ENCODE results near the gene KCP. TPM values are rescaled to one million over a fixed set of nuclear protein-coding genes. Genes with fewer than 3 reads are reported as not detected.

Gene KCP
- total and polyA plus RNA-seq, 8 donors = 0.73 to 2.3 (median 1.6) TPM; not detected in 5

GRCh38 chr7:128918016-128918665 lies 7.6 kb upstream of the KCP start:
- 83 to 89% (median 87%) methylated on average over 7 to 8 of the region's 8 CpGs for WGBS, 5 donors

DNA sequence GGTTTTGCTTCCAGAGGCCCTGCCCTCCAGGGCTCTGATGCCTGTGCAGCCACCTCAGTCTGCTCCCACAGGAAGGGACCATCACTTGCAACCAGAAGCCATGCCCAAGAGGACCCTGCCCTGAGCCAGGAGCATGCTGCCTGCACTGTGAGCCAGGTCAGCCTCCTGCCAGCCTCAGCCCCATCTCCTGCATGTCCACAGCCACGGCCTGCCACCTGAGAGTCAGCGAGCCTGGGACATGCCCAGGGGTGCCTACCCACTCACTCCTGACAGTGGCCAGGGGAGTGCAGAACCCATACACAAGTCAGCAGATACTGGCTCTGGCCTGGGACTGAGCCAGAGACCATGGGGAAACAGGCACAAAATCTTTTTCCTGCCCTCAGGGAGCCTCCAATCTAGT lies 6.6 kb upstream of the KCP start:
- intact Hi-C loops (cut with DNase I; ENCODE audit: low total_unique reads) = no loop called here
- no peak for TF ChIP-seq POLR2A (IDR thresholded peaks at IDR 0.05)
- TF ChIP-seq, protein P1, sequence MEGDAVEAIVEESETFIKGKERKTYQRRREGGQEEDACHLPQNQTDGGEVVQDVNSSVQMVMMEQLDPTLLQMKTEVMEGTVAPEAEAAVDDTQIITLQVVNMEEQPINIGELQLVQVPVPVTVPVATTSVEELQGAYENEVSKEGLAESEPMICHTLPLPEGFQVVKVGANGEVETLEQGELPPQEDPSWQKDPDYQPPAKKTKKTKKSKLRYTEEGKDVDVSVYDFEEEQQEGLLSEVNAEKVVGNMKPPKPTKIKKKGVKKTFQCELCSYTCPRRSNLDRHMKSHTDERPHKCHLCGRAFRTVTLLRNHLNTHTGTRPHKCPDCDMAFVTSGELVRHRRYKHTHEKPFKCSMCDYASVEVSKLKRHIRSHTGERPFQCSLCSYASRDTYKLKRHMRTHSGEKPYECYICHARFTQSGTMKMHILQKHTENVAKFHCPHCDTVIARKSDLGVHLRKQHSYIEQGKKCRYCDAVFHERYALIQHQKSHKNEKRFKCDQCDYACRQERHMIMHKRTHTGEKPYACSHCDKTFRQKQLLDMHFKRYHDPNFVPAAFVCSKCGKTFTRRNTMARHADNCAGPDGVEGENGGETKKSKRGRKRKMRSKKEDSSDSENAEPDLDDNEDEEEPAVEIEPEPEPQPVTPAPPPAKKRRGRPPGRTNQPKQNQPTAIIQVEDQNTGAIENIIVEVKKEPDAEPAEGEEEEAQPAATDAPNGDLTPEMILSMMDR (IDR thresholded peaks at IDR 0.05) = no peak
- no peak for TF ChIP-seq EP300 (IDR thresholded peaks at IDR 0.05)
- no peak for TF ChIP-seq POLR2AphosphoS5 (IDR thresholded peaks at IDR 0.05)
- H3K27ac ChIP-seq = no peak overlapping the region
- peaks cover 13 to 18% (median 16%) of the 10 kb centered on the region in 4 donors for H3K4me1 ChIP-seq
- H3K4me3 ChIP-seq = no peak overlapping the region
- no peaks in the 10 kb centered on the region for H3K36me3 ChIP-seq
- WGBS, 5 donors = 80 to 100% (median 89%) methylated on average over 1 to 2 of the region's 2 CpGs
- no peaks in the 10 kb centered on the region for H3K9me3 ChIP-seq
- peak in 1 of 2 donors; percentile 1 for DNase-seq
- peaks cover 10 to 83% (median 35%) of the 10 kb centered on the region in 3 donors for H3K27me3 ChIP-seq

More at GRCh38 chr7:128918016-128918665, 7.6 kb upstream of the KCP start:
- no peak overlapping the region for H3K27ac ChIP-seq
- H3K9me3 ChIP-seq = no peaks in the 10 kb centered on the region
- intact Hi-C loops (cut with DNase I; ENCODE audit: low total_unique reads) = no loop called here
- H3K4me3 ChIP-seq = no peak overlapping the region
- H3K4me1 ChIP-seq = peaks cover 13 to 18% (median 15%) of the 10 kb centered on the region in 4 donors
- DNase-seq = peak in 1 of 2 donors; percentile 0
- H3K27me3 ChIP-seq = peaks cover 10 to 89% (median 35%) of the 10 kb centered on the region in 3 donors
- H3K36me3 ChIP-seq = no peaks in the 10 kb centered on the region
- TF ChIP-seq POLR2A (IDR thresholded peaks at IDR 0.05) (no peak), EP300 (IDR thresholded peaks at IDR 0.05) (no peak)
- TF ChIP-seq, protein P1 (IDR thresholded peaks at IDR 0.05) = no peak

DNA sequence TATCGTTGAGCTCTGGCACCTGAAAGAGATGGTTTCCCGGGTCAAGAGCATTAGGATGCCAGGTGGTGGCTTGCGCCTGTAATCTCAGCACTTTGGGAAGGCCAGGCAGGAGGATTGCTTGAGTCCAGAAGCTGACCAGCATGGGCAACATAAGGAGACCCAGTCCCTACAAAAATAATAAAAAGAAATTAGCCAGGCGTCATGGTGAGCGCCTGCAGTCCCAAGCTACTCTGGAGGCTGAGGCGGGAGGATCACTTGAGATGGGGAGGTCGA lies 6.1 kb upstream of the KCP start:
- Histone ChIP-seq H3K36me3 (no peaks in the 10 kb centered on the region), H3K4me3 (no peak overlapping the region), H3K4me1 (peaks cover 13 to 23% (median 17%) of the 10 kb centered on the region in 4 donors), H3K9me3 (no peaks in the 10 kb centered on the region), H3K27me3 (peaks cover 10 to 83% (median 35%) of the 10 kb centered on the region in 3 donors), H3K27ac (no peak overlapping the region)
- DNase-seq = peak in 1 of 2 donors; percentile 0
- 88 to 94% (median 90%) methylated on average over 7 of the region's 7 CpGs for WGBS, 5 donors
- intact Hi-C loops (cut with DNase I; ENCODE audit: low total_unique reads) = no loop called here
- TF ChIP-seq EP300 (IDR thresholded peaks at IDR 0.05) (no peak), POLR2A (IDR thresholded peaks at IDR 0.05) (no peak), POLR2AphosphoS5 (IDR thresholded peaks at IDR 0.05) (no peak)
- TF ChIP-seq, protein P1 (IDR thresholded peaks at IDR 0.05) = no peak

GRCh38 chr7:128915841-128916642 lies 5.5 kb upstream of the KCP start:
- intact Hi-C loops (cut with DNase I; ENCODE audit: low total_unique reads) = no loop called here
- H3K27me3 ChIP-seq = peaks cover 10 to 85% (median 35%) of the 10 kb centered on the region in 3 donors
- peak in 1 of 2 donors; percentile 20 for DNase-seq

More at GRCh38 chr7:128915841-128916642, 5.5 kb upstream of the KCP start:
- H3K4me1 ChIP-seq = peaks cover 13 to 27% (median 18%) of the 10 kb centered on the region in 4 donors
- TF ChIP-seq, protein P1 (IDR thresholded peaks at IDR 0.05) = no peak
- TF ChIP-seq EP300 (IDR thresholded peaks at IDR 0.05) (no peak), POLR2A (IDR thresholded peaks at IDR 0.05) (no peak), POLR2AphosphoS5 (IDR thresholded peaks at IDR 0.05) (no peak)
- no peaks in the 10 kb centered on the region for H3K36me3 ChIP-seq
- H3K27ac ChIP-seq = no peak overlapping the region
- H3K9me3 ChIP-seq = no peaks in the 10 kb centered on the region
- WGBS, 5 donors = 21 to 51% (median 29%) methylated on average over 25 to 69 of the region's 69 CpGs
- H3K4me3 ChIP-seq = peak overlapping the region; percentile 20 to 44 (median 28)

All from stomach (tissue), 9 donors.